Measurements from ENCODE around the gene CSRNP3. TPM values are rescaled to one million over a fixed set of nuclear protein-coding genes. Genes with fewer than 3 reads are reported as not detected.

The CSRNP3 gene
- 1 to 10 TPM in 1 of 5 donors, under 1 TPM in 3, not detected in 1; under 0.01 to 9.9 (median 0.72) TPM for total RNA-seq
- 1 to 10 TPM in 1 of 3 donors, under 1 TPM in 2; 0.23 to 1.4 (median 0.31) TPM for polyA plus RNA-seq
- long read RNA-seq, donor 1: 0 reads
- long read RNA-seq, donor 2, partial matches to known transcripts: 0 of 2 reads
- long read RNA-seq, donor 2, other reads (novel, unspliced or antisense): 0 of 2 reads
- long read RNA-seq, donor 3, partial matches to known transcripts: 0 of 2 reads
- long read RNA-seq, donor 3, other reads (novel, unspliced or antisense): 0 of 2 reads
- long read RNA-seq, donor 4: 0 reads
- long read RNA-seq, donor 5, partial matches to known transcripts: 0 of 2 reads
- long read RNA-seq, donor 5, other reads (novel, unspliced or antisense): 0 of 2 reads
- long read RNA-seq, donor 6: 0 reads
- long read RNA-seq, donor 7, partial matches to known transcripts: 0 of 2 reads
- long read RNA-seq, donor 7, other reads (novel, unspliced or antisense): 0 of 2 reads
- long read RNA-seq, donor 8, partial matches to known transcripts: 0 of 2 reads
- long read RNA-seq, donor 8, other reads (novel, unspliced or antisense): 0 of 2 reads
- long read RNA-seq, donor 9: 0 reads
- long read RNA-seq, donor 10: 0 reads

- intact Hi-C loops (cut with DNase I; ENCODE audit: low total_unique reads): no loop called here
Observed at GRCh38 chr2:165469417-165469816, at the start of gene CSRNP3. Gene CSRNP3, plus strand, starts transcription at chr2:165469698. Its CDS starts 125,368 bp downstream, at chr2:165595066.

GRCh38 chr2:165420231-165420630 is 49.3 kb upstream of the CSRNP3 start:
- H3K4me3 ChIP-seq: no peak overlapping the region
- intact Hi-C loops (cut with DNase I; ENCODE audit: low total_unique reads): no loop called here
- H3K27ac ChIP-seq: no peak overlapping the region
- no peaks in the 10 kb centered on the region for H3K27me3 ChIP-seq
- no peak for DNase-seq
- H3K9me3 ChIP-seq: peaks cover 0 to 16% (median 2%) of the 10 kb centered on the region in 4 donors
- no peaks in the 10 kb centered on the region for H3K4me1 ChIP-seq
- TF ChIP-seq EP300 (IDR thresholded peaks at IDR 0.05) (no peak), CTCF (IDR thresholded peaks at IDR 0.05) (no peak), POLR2AphosphoS5 (IDR thresholded peaks at IDR 0.05) (no peak), POLR2A (IDR thresholded peaks at IDR 0.05) (no peak)
- H3K36me3 ChIP-seq: no peaks in the 10 kb centered on the region

More at GRCh38 chr2:165469417-165469816, at the start of gene CSRNP3:
- no peaks in the 10 kb centered on the region for H3K27me3 ChIP-seq
- TF ChIP-seq EP300 (IDR thresholded peaks at IDR 0.05) (no peak), POLR2A (IDR thresholded peaks at IDR 0.05) (no peak), POLR2AphosphoS5 (IDR thresholded peaks at IDR 0.05) (peak in 2 of 3 donors; percentile 53 to 61)
- H3K4me3 ChIP-seq: peak within 1 kb of the TSS; percentile 41 to 46 (median 43)
- H3K9me3 ChIP-seq: no peaks in the 10 kb centered on the region
- H3K36me3 ChIP-seq: no peaks in the 10 kb centered on the region
- H3K27ac ChIP-seq: peak within 1 kb of the TSS in 3 of 5 donors; percentile 3 to 23 (median 18)
- peaks cover 0 to 22% (median 6%) of the 10 kb centered on the region in 4 donors for H3K4me1 ChIP-seq
- 8 to 20% (median 10%) methylated on average over 8 of the region's 8 CpGs for WGBS, 5 donors
- DNase-seq: peak; percentile 65 to 95

GRCh38 chr2:165423081-165423480 is 46.4 kb upstream of the CSRNP3 start:
- peaks cover 0 to 11% (median 2%) of the 10 kb centered on the region in 4 donors for H3K9me3 ChIP-seq
- no peaks in the 10 kb centered on the region for H3K4me1 ChIP-seq
- DNase-seq: no peak
- H3K4me3 ChIP-seq: no peak overlapping the region
- no peaks in the 10 kb centered on the region for H3K27me3 ChIP-seq
- intact Hi-C loops (cut with DNase I; ENCODE audit: low total_unique reads): no loop called here
- no peak overlapping the region for H3K27ac ChIP-seq
- no peaks in the 10 kb centered on the region for H3K36me3 ChIP-seq
- 85 to 95% (median 89%) methylated on average over 3 of the region's 3 CpGs for WGBS, 5 donors
- TF ChIP-seq POLR2AphosphoS5 (IDR thresholded peaks at IDR 0.05) (no peak), POLR2A (IDR thresholded peaks at IDR 0.05) (no peak), CTCF (IDR thresholded peaks at IDR 0.05) (no peak), EP300 (IDR thresholded peaks at IDR 0.05) (no peak)

GRCh38 chr2:165425556-165425955 is 43.9 kb upstream of the CSRNP3 start:
- 70 to 96% (median 82%) methylated on average over 2 of the region's 2 CpGs for WGBS, 5 donors

More at GRCh38 chr2:165425556-165425955, 43.9 kb upstream of the CSRNP3 start:
- H3K4me1 ChIP-seq: no peaks in the 10 kb centered on the region
- no peaks in the 10 kb centered on the region for H3K27me3 ChIP-seq
- intact Hi-C loops (cut with DNase I; ENCODE audit: low total_unique reads): no loop called here
- H3K4me3 ChIP-seq: no peak overlapping the region
- H3K36me3 ChIP-seq: no peaks in the 10 kb centered on the region
- H3K27ac ChIP-seq: no peak overlapping the region
- H3K9me3 ChIP-seq: peaks cover 0 to 11% (median 2%) of the 10 kb centered on the region in 4 donors
- TF ChIP-seq EP300 (IDR thresholded peaks at IDR 0.05) (no peak), POLR2A (IDR thresholded peaks at IDR 0.05) (no peak), POLR2AphosphoS5 (IDR thresholded peaks at IDR 0.05) (no peak), CTCF (IDR thresholded peaks at IDR 0.05) (no peak)
- DNase-seq: no peak

All from stomach (tissue), 19 donors.